Ishikawa (cell line): ENCODE measurements around the gene TGFBR3.

ENCODE experiments used
- CEBPB ChIP-seq: IDR thresholded peaks from 2 replicates; pipeline ENCODE4 v1.6.1; 2012
- CREB1 ChIP-seq: IDR thresholded peaks from 2 replicates; pipeline ENCODE4 v1.6.1; 2012; ENCODE audit warnings: low read depth
- EGR1 ChIP-seq: IDR thresholded peaks from 2 replicates; pipeline ENCODE4 v1.6.1; 2012
- EP300 ChIP-seq: IDR thresholded peaks from 2 replicates; pipeline ENCODE4 v1.6.1; 2012; ENCODE audit warnings: borderline replicate concordance
- FOXM1 ChIP-seq: IDR thresholded peaks from 2 replicates; pipeline ENCODE4 v1.6.1; 2012; ENCODE audit warnings: low read depth, borderline replicate concordance
- NFIC ChIP-seq: IDR thresholded peaks from 2 replicates; pipeline ENCODE4 v1.6.1; 2012
- RAD21 ChIP-seq: IDR thresholded peaks from 2 replicates; pipeline ENCODE4 v1.6.1; 2012; ENCODE audit warnings: low read depth
- TAF1 ChIP-seq: IDR thresholded peaks from 2 replicates; pipeline ENCODE4 v1.6.1; 2012; ENCODE audit warnings: low read depth, mild to moderate bottlenecking
- TCF12 ChIP-seq: IDR thresholded peaks from 2 replicates; pipeline ENCODE4 v1.6.1; 2012; ENCODE audit warnings: low read depth
- TEAD4 ChIP-seq: IDR thresholded peaks from 2 replicates; pipeline ENCODE4 v1.6.1; 2012
- YY1 ChIP-seq: IDR thresholded peaks from 2 replicates; pipeline ENCODE4 v1.6.1; 2012; ENCODE audit warnings: low read depth
- ZBTB7A ChIP-seq: IDR thresholded peaks from 2 replicates; pipeline ENCODE4 v1.6.1; 2012; ENCODE audit warnings: low read depth
- TF ChIP-seq, protein P1 (sequence below): IDR thresholded peaks from 2 replicates; pipeline ENCODE4 v1.6.1; 2012
- TF ChIP-seq, protein P2 (sequence below): IDR thresholded peaks from 2 replicates; pipeline ENCODE4 v1.6.1; 2012
- TF ChIP-seq, protein P3 (sequence below): IDR thresholded peaks from 2 replicates; pipeline ENCODE4 v1.6.1; 2012; ENCODE audit warnings: low read depth, mild to moderate bottlenecking

Gene TGFBR3

DNA sequence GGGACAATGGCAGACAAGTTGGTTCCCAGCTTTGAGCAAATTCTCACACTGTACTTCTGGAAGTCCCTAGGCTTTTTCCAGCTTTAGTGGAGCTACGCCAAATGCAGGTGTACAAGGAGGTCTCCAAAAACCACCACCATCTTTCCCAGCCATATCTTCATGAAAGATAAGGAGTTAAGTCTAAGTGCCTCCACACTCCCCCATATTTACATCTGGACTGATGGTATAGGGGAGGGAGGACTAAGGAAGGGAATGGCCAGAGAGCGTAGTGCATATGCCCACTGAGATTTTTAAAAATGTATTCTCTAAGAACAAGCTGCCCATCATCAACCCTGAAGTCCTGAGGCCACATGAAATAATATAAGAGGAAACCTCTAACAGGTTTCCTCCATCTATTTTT, 161.3 kb downstream of the TGFBR3 start:
- TF ChIP-seq TEAD4 (no peak), NFIC (no peak), YY1 (no peak), EGR1 (no peak), FOXM1 (no peak)
- TF ChIP-seq, protein P1, sequence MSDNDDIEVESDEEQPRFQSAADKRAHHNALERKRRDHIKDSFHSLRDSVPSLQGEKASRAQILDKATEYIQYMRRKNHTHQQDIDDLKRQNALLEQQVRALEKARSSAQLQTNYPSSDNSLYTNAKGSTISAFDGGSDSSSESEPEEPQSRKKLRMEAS = no peak

DNA sequence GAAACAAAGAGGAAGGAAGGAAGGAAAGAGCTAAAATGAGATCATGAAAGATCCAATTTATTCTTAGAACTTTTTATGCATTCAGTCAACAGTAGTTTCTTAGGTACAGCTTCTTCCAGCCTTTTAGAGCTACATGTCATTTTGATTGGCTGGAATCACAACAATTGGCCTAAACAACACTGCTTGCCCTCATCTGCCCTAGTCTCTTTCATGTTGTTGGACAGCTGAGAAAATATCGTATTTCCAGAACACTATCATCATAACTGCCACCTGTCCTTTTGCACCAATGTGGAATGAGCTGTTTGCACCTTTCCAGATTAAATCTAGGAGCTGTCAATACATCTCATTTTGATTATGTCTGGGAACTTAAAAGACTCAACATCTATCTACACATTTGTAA, 161.7 kb downstream of the TGFBR3 start:
- TF ChIP-seq EGR1 (no peak), NFIC (no peak), FOXM1 (no peak), EP300 (no peak), ZBTB7A (no peak), CREB1 (no peak), TCF12 (no peak), TEAD4 (no peak), TAF1 (no peak)
- TF ChIP-seq, protein P1 = no peak
- TF ChIP-seq, protein P2, sequence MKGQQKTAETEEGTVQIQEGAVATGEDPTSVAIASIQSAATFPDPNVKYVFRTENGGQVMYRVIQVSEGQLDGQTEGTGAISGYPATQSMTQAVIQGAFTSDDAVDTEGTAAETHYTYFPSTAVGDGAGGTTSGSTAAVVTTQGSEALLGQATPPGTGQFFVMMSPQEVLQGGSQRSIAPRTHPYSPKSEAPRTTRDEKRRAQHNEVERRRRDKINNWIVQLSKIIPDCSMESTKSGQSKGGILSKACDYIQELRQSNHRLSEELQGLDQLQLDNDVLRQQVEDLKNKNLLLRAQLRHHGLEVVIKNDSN = no peak
- TF ChIP-seq, protein P3, sequence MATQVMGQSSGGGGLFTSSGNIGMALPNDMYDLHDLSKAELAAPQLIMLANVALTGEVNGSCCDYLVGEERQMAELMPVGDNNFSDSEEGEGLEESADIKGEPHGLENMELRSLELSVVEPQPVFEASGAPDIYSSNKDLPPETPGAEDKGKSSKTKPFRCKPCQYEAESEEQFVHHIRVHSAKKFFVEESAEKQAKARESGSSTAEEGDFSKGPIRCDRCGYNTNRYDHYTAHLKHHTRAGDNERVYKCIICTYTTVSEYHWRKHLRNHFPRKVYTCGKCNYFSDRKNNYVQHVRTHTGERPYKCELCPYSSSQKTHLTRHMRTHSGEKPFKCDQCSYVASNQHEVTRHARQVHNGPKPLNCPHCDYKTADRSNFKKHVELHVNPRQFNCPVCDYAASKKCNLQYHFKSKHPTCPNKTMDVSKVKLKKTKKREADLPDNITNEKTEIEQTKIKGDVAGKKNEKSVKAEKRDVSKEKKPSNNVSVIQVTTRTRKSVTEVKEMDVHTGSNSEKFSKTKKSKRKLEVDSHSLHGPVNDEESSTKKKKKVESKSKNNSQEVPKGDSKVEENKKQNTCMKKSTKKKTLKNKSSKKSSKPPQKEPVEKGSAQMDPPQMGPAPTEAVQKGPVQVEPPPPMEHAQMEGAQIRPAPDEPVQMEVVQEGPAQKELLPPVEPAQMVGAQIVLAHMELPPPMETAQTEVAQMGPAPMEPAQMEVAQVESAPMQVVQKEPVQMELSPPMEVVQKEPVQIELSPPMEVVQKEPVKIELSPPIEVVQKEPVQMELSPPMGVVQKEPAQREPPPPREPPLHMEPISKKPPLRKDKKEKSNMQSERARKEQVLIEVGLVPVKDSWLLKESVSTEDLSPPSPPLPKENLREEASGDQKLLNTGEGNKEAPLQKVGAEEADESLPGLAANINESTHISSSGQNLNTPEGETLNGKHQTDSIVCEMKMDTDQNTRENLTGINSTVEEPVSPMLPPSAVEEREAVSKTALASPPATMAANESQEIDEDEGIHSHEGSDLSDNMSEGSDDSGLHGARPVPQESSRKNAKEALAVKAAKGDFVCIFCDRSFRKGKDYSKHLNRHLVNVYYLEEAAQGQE = no peak

DNA sequence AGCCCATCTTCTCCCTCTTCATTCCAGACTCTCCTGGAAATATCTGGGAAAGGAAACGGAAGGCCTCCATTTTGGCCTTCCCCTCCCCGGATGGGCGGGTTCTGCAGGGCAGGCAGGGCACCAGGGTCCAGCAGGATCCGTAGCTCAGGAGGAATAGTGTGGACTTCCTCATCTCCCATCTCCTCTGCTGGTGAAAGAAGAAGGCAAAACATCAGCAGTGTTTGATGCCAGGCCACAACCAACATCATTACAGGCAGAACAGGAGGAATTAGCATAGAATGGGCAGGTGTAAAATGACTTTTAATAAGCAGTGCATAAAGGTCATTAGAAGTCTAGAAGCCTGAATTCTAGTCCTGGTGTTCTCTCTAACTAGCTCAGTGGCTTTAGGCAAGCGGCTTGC, 165.9 kb downstream of the TGFBR3 start:
- TF ChIP-seq, protein P1 = no peak
- TF ChIP-seq, protein P2 = no peak
- TF ChIP-seq EGR1 (no peak), ZBTB7A (no peak), FOXM1 (no peak), RAD21 (no peak), TEAD4 (no peak), TCF12 (no peak), EP300 (no peak), TAF1 (no peak), CEBPB (no peak), YY1 (no peak), NFIC (no peak)
- TF ChIP-seq, protein P3 = no peak

DNA sequence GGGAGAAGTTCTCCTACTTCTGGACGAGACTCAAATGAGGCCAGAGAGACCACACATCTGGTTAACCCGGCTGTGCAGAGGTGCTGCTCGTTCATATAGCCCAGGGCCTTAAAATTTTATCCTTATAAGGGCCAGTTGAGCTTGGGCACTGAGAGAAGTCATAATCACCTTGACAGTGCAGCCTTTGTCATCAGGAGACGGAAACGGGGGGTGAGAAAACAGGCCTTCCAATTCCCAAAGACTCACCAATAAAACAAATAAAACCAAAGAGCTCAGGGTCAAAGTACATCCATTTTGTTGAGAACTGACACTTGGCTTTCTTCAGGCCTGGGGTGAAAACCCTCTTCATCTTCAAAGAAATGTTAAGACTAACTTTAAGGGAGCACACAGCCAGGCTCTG, 167.1 kb downstream of the TGFBR3 start:
- TF ChIP-seq ZBTB7A = no peak
- TF ChIP-seq CEBPB = no peak
- TF ChIP-seq TEAD4 = no peak
- TF ChIP-seq FOXM1 = no peak
- TF ChIP-seq CREB1 = no peak
- TF ChIP-seq RAD21 = no peak
- no peak for TF ChIP-seq YY1
- TF ChIP-seq, protein P3 = no peak
- TF ChIP-seq, protein P1 = no peak
- TF ChIP-seq, protein P2 = no peak
- TF ChIP-seq EGR1 = no peak
- TF ChIP-seq EP300 = no peak
- no peak for TF ChIP-seq TAF1
- no peak for TF ChIP-seq TCF12
